Epithelial cell of proximal tubule (primary cell): ENCODE measurements around the gene CD44. TPM values are rescaled to one million over a fixed set of nuclear protein-coding genes. Genes with fewer than 3 reads are reported as not detected.

Experiments
- DNase-seq: peaks from one replicate; pipeline ENCODE4 v3.0.0-alpha.2; 2011; ENCODE audit warnings: low read depth
- H3K4me3 ChIP-seq: 2 replicates; pipeline ENCODE4 v1.5.1; 2011; ENCODE audit warnings: low read depth, mild to moderate bottlenecking, low read length
- CTCF ChIP-seq: conservative IDR thresholded peaks from 2 replicates; pipeline ENCODE4 v1.5.1; 2012; ENCODE audit warnings: low read depth, mild to moderate bottlenecking, low read length
- total RNA-seq: library from RNA; depleted of rRNA; stranded (reverse); fragments of >200 nt; gene quantifications from 2 replicates; pipeline ENCODE4 v1.2.3, GENCODE V29; 2015

Gene CD44
- total RNA-seq, 1 donor from 2014 or later: 296 TPM

- TF ChIP-seq CTCF: no peak
- DNase-seq: no peak
- H3K4me3 ChIP-seq: peak overlapping the region; percentile 88
These were observed 397 bp upstream of the CD44 start for GRCh38 chr11:35138606-35138942.

- H3K4me3 ChIP-seq: peak overlapping the region; percentile 88
- DNase-seq: no peak
- TF ChIP-seq CTCF: no peak
These were observed 831 bp downstream of the CD44 start for GRCh38 chr11:35139722-35140282.

GRCh38 chr11:35141071-35141470, 2.1 kb downstream of the CD44 start:
- peak overlapping the region; percentile 88 for H3K4me3 ChIP-seq
- no peak for DNase-seq
- TF ChIP-seq CTCF: no peak

GRCh38 chr11:35141571-35141971, 2.6 kb downstream of the CD44 start:
- DNase-seq: no peak
- no peak for TF ChIP-seq CTCF
- peak overlapping the region; percentile 88 for H3K4me3 ChIP-seq

GRCh38 chr11:35142481-35143075, 3.6 kb downstream of the CD44 start:
- DNase-seq: no peak
- no peak for TF ChIP-seq CTCF
- H3K4me3 ChIP-seq: peak overlapping the region; percentile 88

- no peak for TF ChIP-seq CTCF
- DNase-seq: no peak
- H3K4me3 ChIP-seq: peak overlapping the region; percentile 88
These were observed 4.5 kb downstream of the CD44 start for GRCh38 chr11:35143297-35144135.
